MCF 10A (cell line): Measurements from ENCODE around the gene KCNMA1. TPM values are rescaled to one million over a fixed set of nuclear protein-coding genes. Genes with fewer than 3 reads are reported as not detected.
"Not testable (repeated sequence)": the region's sequence is repeated elsewhere in the genome, so short reads cannot be mapped to it uniquely, and the experiment has no call there.

Experiments used
- BruUV-seq: library from RNA; stranded (reverse); fragments of 400-500 nt; replicated peaks from 2 replicates; lab custom pipeline; 2021; lab: Mats Ljungman, UMichigan
- CTCF ChIA-PET: fragments of 300-600 bp; sonication (Branson Sonifier 250); formaldehyde crosslinking; extraction: SDS; loops from one replicate; lab custom pipeline; 2021; ENCODE audit warnings: antibody characterized with exemption, inconsistent platforms; lab: Yijun Ruan, JAX
- POLR2A ChIA-PET: fragments of 300-600, 350-650 bp; sonication (Branson Sonifier 250); formaldehyde crosslinking; extraction: SDS; loops from one replicate; lab custom pipeline; 2020; ENCODE audit warnings: antibody characterized with exemption, inconsistent platforms; lab: Yijun Ruan, JAX
- DNase-seq: peaks from one replicate; pipeline ENCODE4 v3.0.0-alpha.2; 2018; ENCODE audit not compliant: unreplicated experiment
- H3K27ac Mint-ChIP-seq: one replicate; pipeline ENCODE4 v1.8.0; 2022; ENCODE audit warnings: mild to moderate bottlenecking, low read depth, mixed read lengths; ENCODE audit not compliant: unreplicated experiment
- H3K27me3 Mint-ChIP-seq: one replicate; pipeline ENCODE4 v1.8.0; 2022; ENCODE audit warnings: mixed read lengths; ENCODE audit not compliant: insufficient read depth, unreplicated experiment
- H3K36me3 Mint-ChIP-seq: one replicate; pipeline ENCODE4 v1.8.0; 2022; ENCODE audit warnings: mild to moderate bottlenecking, moderate library complexity, mixed read lengths; ENCODE audit not compliant: insufficient read depth, unreplicated experiment
- H3K4me1 Mint-ChIP-seq: one replicate; pipeline ENCODE4 v1.8.0; 2022; ENCODE audit warnings: mixed read lengths; ENCODE audit not compliant: insufficient read depth, unreplicated experiment
- H3K4me3 Mint-ChIP-seq: one replicate; pipeline ENCODE4 v1.8.0; 2022; ENCODE audit warnings: mild to moderate bottlenecking, moderate library complexity, mixed read lengths; ENCODE audit not compliant: unreplicated experiment
- H3K9me3 Mint-ChIP-seq: one replicate; pipeline ENCODE4 v1.8.0; 2022; ENCODE audit warnings: mixed read lengths; ENCODE audit not compliant: unreplicated experiment
- intact Hi-C: fragments of 100-400 bp; cut with micrococcal nuclease; formaldehyde crosslinking; loops from 2 replicates; pipeline ENCODE4 v1.14.1; 2022
- total RNA-seq: library from RNA; stranded (reverse); gene quantifications from 2 replicates; pipeline ENCODE4 v1.2.3, GENCODE V29; 2022
- TF ChIP-seq, protein P1 (sequence below): fragments of 200-600 bp; IDR thresholded peaks from one replicate; pipeline ENCODE4 v1.8.0; 2022; ENCODE audit warnings: antibody characterized with exemption, mild to moderate bottlenecking; ENCODE audit not compliant: unreplicated experiment

KCNMA1 gene
- total RNA-seq, 1 experiment from 2014 or later = 7.5 TPM

DNA sequence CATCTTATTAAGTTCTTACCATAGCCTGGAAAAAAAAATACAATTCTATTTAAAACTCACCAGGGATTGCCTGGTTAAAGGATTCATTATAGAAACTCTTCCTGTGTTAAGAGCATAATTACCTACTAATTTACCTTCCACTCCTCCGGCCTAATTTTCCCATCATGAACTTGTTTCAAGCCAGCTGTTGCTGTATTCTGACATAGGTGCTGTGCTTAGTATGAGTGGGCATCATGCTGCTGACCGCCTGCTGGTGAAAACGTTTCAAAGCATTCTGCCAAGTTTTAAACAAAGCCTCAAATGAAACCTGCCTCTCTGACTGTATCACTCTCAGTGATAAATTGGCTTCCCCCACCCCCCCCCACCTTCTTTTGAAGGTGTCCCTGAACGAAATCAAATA, 47.8 kb upstream of the KCNMA1 start:
- TF ChIP-seq, protein P1, sequence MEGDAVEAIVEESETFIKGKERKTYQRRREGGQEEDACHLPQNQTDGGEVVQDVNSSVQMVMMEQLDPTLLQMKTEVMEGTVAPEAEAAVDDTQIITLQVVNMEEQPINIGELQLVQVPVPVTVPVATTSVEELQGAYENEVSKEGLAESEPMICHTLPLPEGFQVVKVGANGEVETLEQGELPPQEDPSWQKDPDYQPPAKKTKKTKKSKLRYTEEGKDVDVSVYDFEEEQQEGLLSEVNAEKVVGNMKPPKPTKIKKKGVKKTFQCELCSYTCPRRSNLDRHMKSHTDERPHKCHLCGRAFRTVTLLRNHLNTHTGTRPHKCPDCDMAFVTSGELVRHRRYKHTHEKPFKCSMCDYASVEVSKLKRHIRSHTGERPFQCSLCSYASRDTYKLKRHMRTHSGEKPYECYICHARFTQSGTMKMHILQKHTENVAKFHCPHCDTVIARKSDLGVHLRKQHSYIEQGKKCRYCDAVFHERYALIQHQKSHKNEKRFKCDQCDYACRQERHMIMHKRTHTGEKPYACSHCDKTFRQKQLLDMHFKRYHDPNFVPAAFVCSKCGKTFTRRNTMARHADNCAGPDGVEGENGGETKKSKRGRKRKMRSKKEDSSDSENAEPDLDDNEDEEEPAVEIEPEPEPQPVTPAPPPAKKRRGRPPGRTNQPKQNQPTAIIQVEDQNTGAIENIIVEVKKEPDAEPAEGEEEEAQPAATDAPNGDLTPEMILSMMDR = no peak
- CTCF ChIA-PET = interaction anchor here (0.7 to 0.8 kb wide), 2 partner anchors 72 to 352 kb away, joined by 3 read pairs; no protein-coding TSS in a partner anchor
- Mint-ChIP-seq H3K27me3 (no peaks in the 10 kb centered on the region), H3K36me3 (peaks cover 7% of the 10 kb centered on the region), H3K4me1 (no peaks in the 10 kb centered on the region), H3K9me3 (no peaks in the 10 kb centered on the region), H3K27ac (no peak overlapping the region), H3K4me3 (no peak overlapping the region)
- intact Hi-C loops = no loop called here
- no TSS peak for BruUV-seq
- no peak for DNase-seq
- POLR2A ChIA-PET = no interaction called here

DNA sequence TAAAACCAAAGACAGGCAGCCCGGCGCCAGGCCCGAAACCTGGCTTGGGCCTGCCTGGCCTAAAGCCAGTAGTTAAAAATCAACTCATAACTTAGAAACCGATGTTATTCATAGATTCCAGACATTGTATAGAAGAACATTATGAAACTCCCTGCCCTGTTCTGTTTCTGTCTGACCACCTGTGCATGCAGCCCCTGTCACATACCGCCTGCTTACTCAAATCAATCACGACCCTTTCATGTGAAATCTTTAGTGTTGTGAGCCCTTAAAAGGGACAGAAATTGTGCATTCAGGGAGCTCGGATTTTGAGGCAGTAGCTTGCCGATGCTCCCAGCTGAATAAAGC, 45.5 kb upstream of the KCNMA1 start:
- H3K27me3 Mint-ChIP-seq, H3K27ac Mint-ChIP-seq, BruUV-seq, H3K4me3 Mint-ChIP-seq, H3K9me3 Mint-ChIP-seq, DNase-seq, H3K4me1 Mint-ChIP-seq, CTCF ChIA-PET, intact Hi-C loops, POLR2A ChIA-PET: not testable (repeated sequence)
- peaks cover 13% of the 10 kb centered on the region for H3K36me3 Mint-ChIP-seq

DNA sequence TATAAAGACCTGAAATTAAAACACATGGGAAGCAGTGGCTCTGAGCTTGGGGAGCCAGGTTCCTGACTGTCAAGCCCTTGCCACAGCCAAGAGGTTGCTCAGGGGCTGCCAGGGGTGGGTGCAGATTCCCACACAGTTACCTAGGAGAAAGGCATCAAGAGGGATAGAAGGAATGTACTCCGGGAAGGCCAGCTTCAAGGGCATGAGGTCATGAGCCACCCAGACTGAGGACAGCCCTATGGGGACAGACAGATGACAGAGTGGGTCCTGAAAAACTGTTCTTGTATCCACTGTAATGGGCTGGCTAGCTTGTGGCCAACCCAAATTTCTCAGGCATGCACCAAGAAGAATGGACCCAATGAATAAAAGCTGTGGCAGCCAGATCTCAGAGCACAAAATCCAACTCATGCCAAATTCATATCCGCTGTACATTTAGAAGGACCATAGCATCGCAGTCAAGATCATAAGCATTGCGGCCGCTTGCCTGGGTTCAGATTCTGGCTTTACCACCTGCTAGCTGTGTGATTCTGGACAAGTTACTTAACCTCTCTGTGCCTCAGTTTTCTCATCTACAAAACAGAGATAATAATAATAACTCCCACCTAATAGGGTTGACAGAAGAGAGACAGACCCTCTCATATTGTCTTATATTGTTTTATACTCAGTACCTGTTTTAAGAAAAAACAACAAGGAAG, 44.9 kb upstream of the KCNMA1 start:
- no peak for DNase-seq
- no peaks in the 10 kb centered on the region for H3K27me3 Mint-ChIP-seq
- H3K9me3 Mint-ChIP-seq = no peaks in the 10 kb centered on the region
- H3K36me3 Mint-ChIP-seq = peaks cover 13% of the 10 kb centered on the region
- TF ChIP-seq, protein P1 = no peak
- POLR2A ChIA-PET = no interaction called here
- H3K4me3 Mint-ChIP-seq = no peak overlapping the region
- intact Hi-C loops = no loop called here
- H3K27ac Mint-ChIP-seq = no peak overlapping the region
- CTCF ChIA-PET = no interaction called here
- H3K4me1 Mint-ChIP-seq = no peaks in the 10 kb centered on the region
- BruUV-seq = no TSS peak

DNA sequence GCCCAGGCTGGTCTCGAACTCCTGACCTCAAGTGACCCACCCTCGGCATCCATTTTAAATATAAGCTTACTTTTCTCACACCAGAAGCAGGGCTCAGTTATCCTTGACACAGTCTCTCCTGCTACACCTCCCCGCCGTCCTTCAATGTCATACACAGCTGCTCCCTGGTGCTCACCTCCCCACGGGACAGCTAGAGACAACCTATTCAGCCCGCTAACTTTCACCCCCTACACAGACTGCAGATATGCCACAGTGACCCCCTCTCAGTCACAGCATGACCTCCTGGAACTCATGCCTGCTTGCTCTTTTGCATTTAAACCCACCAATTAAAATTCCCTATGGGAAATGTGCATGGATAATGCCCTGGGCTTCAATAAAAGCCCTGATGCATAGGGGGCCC, 44.2 kb upstream of the KCNMA1 start:
- Mint-ChIP-seq H3K9me3 (no peaks in the 10 kb centered on the region), H3K27me3 (no peaks in the 10 kb centered on the region), H3K4me3 (no peak overlapping the region), H3K4me1 (no peaks in the 10 kb centered on the region), H3K36me3 (peaks cover 13% of the 10 kb centered on the region), H3K27ac (no peak overlapping the region)
- intact Hi-C loops = no loop called here
- no peak for DNase-seq
- no TSS peak for BruUV-seq
- ChIA-PET CTCF (no interaction called here), POLR2A (interaction anchor here (1.2 kb wide), 1 partner anchor 22 kb away, joined by 3 read pairs; no protein-coding TSS in a partner anchor)
- TF ChIP-seq, protein P1 = no peak
